Measurements from ENCODE around the gene COMMD6. TPM values are rescaled to one million over a fixed set of nuclear protein-coding genes. Genes with fewer than 3 reads are reported as not detected.

COMMD6 gene
- total and polyA plus RNA-seq, 9 of the 15 experiments (the other 6 are each of a cell fraction or from before 2014, with no cell fraction given) = 32.6 to 116 (median 65.0) TPM

- no TSS peak for BruUV-seq (replicated peaks)
- CTCF ChIA-PET (ENCODE audit: low intra/inter-chr PET ratio) = no interaction called here
- TF ChIP-seq FOXK1 (CRISPR knock-in tag; IDR thresholded peaks at IDR 0.05; ENCODE audit: borderline replicate concordance) (no peak), ZNF121 (CRISPR knock-in tag; conservative IDR thresholded peaks at IDR 0.05) (peak; percentile 58; the same call in 1 of the 2 replicates)
- no peaks in the 10 kb centered on the region for H4K20me1 ChIP-seq (replicated peaks; ENCODE audit: control insufficient read depth, insufficient read depth, low read length)
- H2AFZ ChIP-seq (ENCODE audit: low read depth, low read length) = no peak overlapping the region
- POLR2A ChIA-PET = no interaction called here
- H3K27ac ChIP-seq (ENCODE audit: extremely low read depth, low read depth, low read length) = no peak overlapping the region
- no peak for ATAC-seq
- H3K4me3 ChIP-seq = no peak overlapping the region
- peaks cover 31% of the 10 kb centered on the region for H3K79me2 ChIP-seq (ENCODE audit: control insufficient read depth, insufficient read depth, low read length)
- H3K9ac ChIP-seq (ENCODE audit: insufficient read depth in 1 of 2, low read depth in 2 of 2, low read length in 2 of 2) = no peak overlapping the region
- no peak for FAIRE-seq
- in situ Hi-C loops (cut with MboI) (loop anchor here (10.0 kb wide), 1 partner anchor 1348 kb away; no protein-coding TSS in a partner anchor), intact Hi-C loops (cut with micrococcal nuclease) (no loop called here)
- DNase-seq (ENCODE audit: extremely low read depth in 1 of 4, low spot score in 3 of 4) = no peak
- H3K9me3 ChIP-seq (replicated peaks; ENCODE audit: control insufficient read depth, insufficient read depth, low read depth, low read length) = no peaks in the 10 kb centered on the region
- no peaks in the 10 kb centered on the region for H3K9me1 ChIP-seq (ENCODE audit: control insufficient read depth, insufficient read depth, low read length)
- WGBS (ENCODE audit: insufficient coverage, low coverage, missing lambda C conversion rate) = 90% methylated on average over 2 of the region's 2 CpGs
- H3K36me3 ChIP-seq (ENCODE audit: control insufficient read depth, insufficient read depth, low read length) = peaks cover 43% of the 10 kb centered on the region; the same call in 2 of the 3 replicates
- H3K4me1 ChIP-seq (replicated peaks in 1 of 2; ENCODE audit: control insufficient read depth in 2 of 2, insufficient read depth in 2 of 2, low read length in 2 of 2) = peaks cover 0 to 3% of the 10 kb centered on the region in 2 experiments; a peak in 2 of 5 replicates
- H3K4me2 ChIP-seq (ENCODE audit: insufficient read depth, low read length) = no peak overlapping the region
- no peaks in the 10 kb centered on the region for H3K27me3 ChIP-seq (ENCODE audit: control insufficient read depth in 2 of 2, insufficient read depth in 2 of 2, low read length in 2 of 2)
These were observed 19.3 kb upstream of the COMMD6 start for GRCh38 chr13:75556961-75557360.

DNA sequence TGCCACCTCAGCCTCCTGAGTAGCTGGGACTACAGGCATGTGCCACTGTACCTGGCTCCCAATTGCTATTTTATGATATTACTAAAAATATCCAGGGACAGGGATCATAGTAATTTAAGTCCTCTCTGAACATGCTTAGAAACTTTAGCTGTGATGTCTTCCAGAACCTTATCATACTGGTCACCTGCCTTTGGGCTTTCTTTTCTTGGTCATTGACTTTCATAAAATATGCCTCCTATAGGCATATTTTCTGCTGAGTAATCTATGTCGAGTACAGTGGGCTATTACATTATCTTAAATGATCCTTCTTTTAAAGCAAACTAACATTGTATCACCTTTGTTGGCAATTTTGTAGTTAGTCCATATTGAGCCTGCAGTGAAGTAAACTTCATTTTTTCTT is 18.2 kb upstream of the COMMD6 start:
- Histone ChIP-seq H3K27ac (ENCODE audit: extremely low read depth, low read depth, low read length) (peak overlapping the region; percentile 17; the same call in 2 of the 3 replicates), H3K27me3 (ENCODE audit: control insufficient read depth in 2 of 2, insufficient read depth in 2 of 2, low read length in 2 of 2) (no peaks in the 10 kb centered on the region), H3K9me1 (ENCODE audit: control insufficient read depth, insufficient read depth, low read length) (no peaks in the 10 kb centered on the region), H2AFZ (ENCODE audit: low read depth, low read length) (no peak overlapping the region), H3K36me3 (ENCODE audit: control insufficient read depth, insufficient read depth, low read length) (peaks cover 37% of the 10 kb centered on the region; the same call in 2 of the 3 replicates), H3K9ac (ENCODE audit: insufficient read depth in 1 of 2, low read depth in 2 of 2, low read length in 2 of 2) (no peak overlapping the region; a peak in 1 of 4 replicates), H3K4me2 (ENCODE audit: insufficient read depth, low read length) (no peak overlapping the region), H3K79me2 (ENCODE audit: control insufficient read depth, insufficient read depth, low read length) (peaks cover 42% of the 10 kb centered on the region), H3K4me3 (no peak overlapping the region), H3K4me1 (replicated peaks in 1 of 2; ENCODE audit: control insufficient read depth in 2 of 2, insufficient read depth in 2 of 2, low read length in 2 of 2) (peaks cover 3% of the 10 kb centered on the region in 2 experiments; a peak in 2 of 5 replicates), H4K20me1 (replicated peaks; ENCODE audit: control insufficient read depth, insufficient read depth, low read length) (no peaks in the 10 kb centered on the region), H3K9me3 (replicated peaks; ENCODE audit: control insufficient read depth, insufficient read depth, low read depth, low read length) (no peaks in the 10 kb centered on the region)
- in situ Hi-C loops (cut with MboI) (loop anchor here (10.0 kb wide), 1 partner anchor 1349 kb away; no protein-coding TSS in a partner anchor), intact Hi-C loops (cut with micrococcal nuclease) (no loop called here)
- ChIA-PET POLR2A (interaction anchor here (0.7 to 0.8 kb wide), 2 partner anchors 9 to 56 kb away, joined by 3 read pairs; no protein-coding TSS in a partner anchor), CTCF (ENCODE audit: low intra/inter-chr PET ratio) (no interaction called here)
- DNase-seq (ENCODE audit: extremely low read depth in 1 of 4, low spot score in 3 of 4) (peak in 1 of 4 experiments; percentile 19), ATAC-seq (peak; percentile 65), FAIRE-seq (no peak)
- BruUV-seq (replicated peaks) = no TSS peak
- WGBS (ENCODE audit: insufficient coverage, low coverage, missing lambda C conversion rate) = 0% methylated on average over 1 of the region's 1 CpG
- TF ChIP-seq POLR2B (IDR thresholded peaks at IDR 0.05; ENCODE audit: low read depth, partially characterized antibody) = no peak
- TF ChIP-seq MAFK (IDR thresholded peaks at IDR 0.05; ENCODE audit: low read length) = peak; percentile 26; the same call in 1 of the 2 replicates
- no peak for TF ChIP-seq GABPA (tag; conservative IDR thresholded peaks at IDR 0.05; ENCODE audit: low read depth)
- TF ChIP-seq, protein P1, sequence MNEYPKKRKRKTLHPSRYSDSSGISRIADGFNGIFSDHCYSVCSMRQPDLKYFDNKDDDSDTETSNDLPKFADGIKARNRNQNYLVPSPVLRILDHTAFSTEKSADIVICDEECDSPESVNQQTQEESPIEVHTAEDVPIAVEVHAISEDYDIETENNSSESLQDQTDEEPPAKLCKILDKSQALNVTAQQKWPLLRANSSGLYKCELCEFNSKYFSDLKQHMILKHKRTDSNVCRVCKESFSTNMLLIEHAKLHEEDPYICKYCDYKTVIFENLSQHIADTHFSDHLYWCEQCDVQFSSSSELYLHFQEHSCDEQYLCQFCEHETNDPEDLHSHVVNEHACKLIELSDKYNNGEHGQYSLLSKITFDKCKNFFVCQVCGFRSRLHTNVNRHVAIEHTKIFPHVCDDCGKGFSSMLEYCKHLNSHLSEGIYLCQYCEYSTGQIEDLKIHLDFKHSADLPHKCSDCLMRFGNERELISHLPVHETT (CRISPR knock-in tag; conservative IDR thresholded peaks at IDR 0.05 in 1 of 2, IDR thresholded peaks at IDR 0.05 in 1 of 2) = no peak
- TF ChIP-seq, protein P2, sequence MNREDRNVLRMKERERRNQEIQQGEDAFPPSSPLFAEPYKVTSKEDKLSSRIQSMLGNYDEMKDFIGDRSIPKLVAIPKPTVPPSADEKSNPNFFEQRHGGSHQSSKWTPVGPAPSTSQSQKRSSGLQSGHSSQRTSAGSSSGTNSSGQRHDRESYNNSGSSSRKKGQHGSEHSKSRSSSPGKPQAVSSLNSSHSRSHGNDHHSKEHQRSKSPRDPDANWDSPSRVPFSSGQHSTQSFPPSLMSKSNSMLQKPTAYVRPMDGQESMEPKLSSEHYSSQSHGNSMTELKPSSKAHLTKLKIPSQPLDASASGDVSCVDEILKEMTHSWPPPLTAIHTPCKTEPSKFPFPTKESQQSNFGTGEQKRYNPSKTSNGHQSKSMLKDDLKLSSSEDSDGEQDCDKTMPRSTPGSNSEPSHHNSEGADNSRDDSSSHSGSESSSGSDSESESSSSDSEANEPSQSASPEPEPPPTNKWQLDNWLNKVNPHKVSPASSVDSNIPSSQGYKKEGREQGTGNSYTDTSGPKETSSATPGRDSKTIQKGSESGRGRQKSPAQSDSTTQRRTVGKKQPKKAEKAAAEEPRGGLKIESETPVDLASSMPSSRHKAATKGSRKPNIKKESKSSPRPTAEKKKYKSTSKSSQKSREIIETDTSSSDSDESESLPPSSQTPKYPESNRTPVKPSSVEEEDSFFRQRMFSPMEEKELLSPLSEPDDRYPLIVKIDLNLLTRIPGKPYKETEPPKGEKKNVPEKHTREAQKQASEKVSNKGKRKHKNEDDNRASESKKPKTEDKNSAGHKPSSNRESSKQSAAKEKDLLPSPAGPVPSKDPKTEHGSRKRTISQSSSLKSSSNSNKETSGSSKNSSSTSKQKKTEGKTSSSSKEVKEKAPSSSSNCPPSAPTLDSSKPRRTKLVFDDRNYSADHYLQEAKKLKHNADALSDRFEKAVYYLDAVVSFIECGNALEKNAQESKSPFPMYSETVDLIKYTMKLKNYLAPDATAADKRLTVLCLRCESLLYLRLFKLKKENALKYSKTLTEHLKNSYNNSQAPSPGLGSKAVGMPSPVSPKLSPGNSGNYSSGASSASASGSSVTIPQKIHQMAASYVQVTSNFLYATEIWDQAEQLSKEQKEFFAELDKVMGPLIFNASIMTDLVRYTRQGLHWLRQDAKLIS (CRISPR knock-in tag; IDR thresholded peaks at IDR 0.05) = no peak
- no peak for TF ChIP-seq U2AF2 (optimal IDR thresholded peaks at IDR 0.05; ENCODE audit: low read depth, low read length)
- TF ChIP-seq NFE2 (IDR thresholded peaks at IDR 0.05; ENCODE audit: low read depth) = peak; percentile 23; the same call in 1 of the 2 replicates
- no peak for TF ChIP-seq BRCA1 (IDR thresholded peaks at IDR 0.05)
- TF ChIP-seq BRCA1 (CRISPR knock-in tag; IDR thresholded peaks at IDR 0.05) = no peak

Measured in K562 (cell line).